ENCODE results near the gene PRRC2A.

DNA sequence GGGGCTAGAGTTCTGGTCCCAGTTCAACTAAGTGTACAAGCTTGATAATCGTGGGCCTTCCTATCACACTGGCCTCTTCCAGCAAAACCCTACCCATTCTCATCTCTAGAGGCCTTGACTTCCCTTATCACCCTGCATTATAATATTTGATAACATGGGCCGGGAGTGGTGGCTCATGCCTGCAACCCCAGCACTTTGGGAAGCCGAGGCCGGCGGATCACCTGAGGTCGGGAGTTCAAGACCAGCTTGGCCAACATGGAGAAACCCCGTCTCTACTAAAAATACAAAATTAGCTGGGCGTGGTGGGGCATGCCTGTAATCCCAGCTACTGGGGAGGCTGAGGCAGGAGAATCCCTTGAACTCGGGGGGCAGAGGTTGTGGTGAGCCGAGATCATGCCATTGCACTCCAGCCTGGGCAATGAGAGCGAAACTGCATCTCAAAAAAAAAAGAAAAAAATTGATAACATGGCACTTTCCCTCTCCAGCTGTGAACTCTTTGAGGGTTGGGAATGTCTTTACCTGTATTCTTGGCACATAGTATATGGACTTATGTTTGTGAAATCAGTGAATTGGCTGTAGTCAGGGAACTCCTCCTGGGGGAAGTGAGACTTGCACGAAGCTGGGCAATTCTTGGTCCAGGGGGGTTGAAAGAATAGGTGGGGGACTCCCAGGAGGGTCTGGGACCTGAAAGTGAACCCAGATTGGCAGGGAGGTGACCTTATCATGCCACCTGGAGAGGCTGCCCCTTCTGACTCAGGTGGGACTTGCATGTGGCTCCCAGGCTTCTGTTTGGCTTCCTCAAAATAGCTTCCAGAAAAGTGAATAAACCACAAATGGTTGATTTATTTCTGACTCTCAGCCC, 41.0 kb downstream of the PRRC2A start:
- TF ChIP-seq, protein P1, sequence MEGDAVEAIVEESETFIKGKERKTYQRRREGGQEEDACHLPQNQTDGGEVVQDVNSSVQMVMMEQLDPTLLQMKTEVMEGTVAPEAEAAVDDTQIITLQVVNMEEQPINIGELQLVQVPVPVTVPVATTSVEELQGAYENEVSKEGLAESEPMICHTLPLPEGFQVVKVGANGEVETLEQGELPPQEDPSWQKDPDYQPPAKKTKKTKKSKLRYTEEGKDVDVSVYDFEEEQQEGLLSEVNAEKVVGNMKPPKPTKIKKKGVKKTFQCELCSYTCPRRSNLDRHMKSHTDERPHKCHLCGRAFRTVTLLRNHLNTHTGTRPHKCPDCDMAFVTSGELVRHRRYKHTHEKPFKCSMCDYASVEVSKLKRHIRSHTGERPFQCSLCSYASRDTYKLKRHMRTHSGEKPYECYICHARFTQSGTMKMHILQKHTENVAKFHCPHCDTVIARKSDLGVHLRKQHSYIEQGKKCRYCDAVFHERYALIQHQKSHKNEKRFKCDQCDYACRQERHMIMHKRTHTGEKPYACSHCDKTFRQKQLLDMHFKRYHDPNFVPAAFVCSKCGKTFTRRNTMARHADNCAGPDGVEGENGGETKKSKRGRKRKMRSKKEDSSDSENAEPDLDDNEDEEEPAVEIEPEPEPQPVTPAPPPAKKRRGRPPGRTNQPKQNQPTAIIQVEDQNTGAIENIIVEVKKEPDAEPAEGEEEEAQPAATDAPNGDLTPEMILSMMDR (IDR thresholded peaks at IDR 0.05) = no peak
- TF ChIP-seq POLR2A (IDR thresholded peaks at IDR 0.05) (no peak), POLR2AphosphoS5 (IDR thresholded peaks at IDR 0.05) (no peak)
